Spinal cord (tissue), 10 donors: Measurements from ENCODE around the gene CLCN2. TPM values are rescaled to one million over a fixed set of nuclear protein-coding genes. Genes with fewer than 3 reads are reported as not detected.

Experiments used
- DNase-seq, 6 donors: peaks; one replicate each; pipeline versions ENCODE4 v3.0.0 to v3.0.0-alpha.2; 2013 to 2015; ENCODE audit warnings: low spot score in 6 of 6, low read depth in 4 of 6
- H3K27ac ChIP-seq: one replicate; pipeline ENCODE4 v1.5.1; 2013; ENCODE audit warnings: low read depth, low read length, control low read depth
- H3K27me3 ChIP-seq: one replicate; pipeline ENCODE4 v1.6.1; 2013; ENCODE audit warnings: low read length; ENCODE audit not compliant: control insufficient read depth, insufficient read depth
- H3K36me3 ChIP-seq: one replicate; pipeline ENCODE4 v1.6.1; 2013; ENCODE audit warnings: low read length; ENCODE audit not compliant: control insufficient read depth, insufficient read depth
- H3K4me1 ChIP-seq: one replicate; pipeline ENCODE4 v1.6.1; 2013; ENCODE audit warnings: low read length; ENCODE audit not compliant: control insufficient read depth, insufficient read depth
- H3K4me3 ChIP-seq: one replicate; pipeline ENCODE4 v1.5.1; 2013; ENCODE audit warnings: low read depth, low read length, control low read depth
- H3K9me3 ChIP-seq: one replicate; pipeline ENCODE4 v1.6.1; 2013; ENCODE audit warnings: low read length; ENCODE audit not compliant: control insufficient read depth, insufficient read depth
- WGBS: methylation state at CpG from one replicate; pipeline ENCODE4 v1.1.5; 2013; ENCODE audit warnings: missing lambda C conversion rate; ENCODE audit not compliant: insufficient coverage; 5-methylcytosine and 5-hydroxymethylcytosine counted together
- polyA plus RNA-seq, 2 donors: library from polyadenylated mRNA; unstranded; fragments of 120-200 nt; gene quantifications; one replicate each; pipeline ENCODE4 v1.2.1, GENCODE V29; 2013; ENCODE audit not compliant: insufficient read length in 2 of 2
- total RNA-seq, 2 donors: library from RNA; depleted of rRNA in 1 of 2; stranded (reverse); fragments of 120-200 nt in 1 of 2; fragments of >200 nt in 1 of 2; gene quantifications; one replicate each; pipeline versions ENCODE4 v1.2.3 to v1.2.4, GENCODE V29; 2013 to 2014
- donor health status: healthy.

The CLCN2 gene
- total and polyA plus RNA-seq, 4 donors, result 13.1 to 41.3 (median 21.1) TPM

GRCh38 chr3:184354121-184354728 lies 7.2 kb downstream of the CLCN2 start:
- Histone ChIP-seq H3K4me1 (peaks cover 28% of the 10 kb centered on the region), H3K27ac (no peak overlapping the region), H3K27me3 (no peaks in the 10 kb centered on the region), H3K4me3 (no peak overlapping the region), H3K36me3 (peaks cover 81% of the 10 kb centered on the region), H3K9me3 (no peaks in the 10 kb centered on the region)
- 75% methylated on average over 13 of the region's 18 CpGs for WGBS
- DNase-seq, result no peak

DNA sequence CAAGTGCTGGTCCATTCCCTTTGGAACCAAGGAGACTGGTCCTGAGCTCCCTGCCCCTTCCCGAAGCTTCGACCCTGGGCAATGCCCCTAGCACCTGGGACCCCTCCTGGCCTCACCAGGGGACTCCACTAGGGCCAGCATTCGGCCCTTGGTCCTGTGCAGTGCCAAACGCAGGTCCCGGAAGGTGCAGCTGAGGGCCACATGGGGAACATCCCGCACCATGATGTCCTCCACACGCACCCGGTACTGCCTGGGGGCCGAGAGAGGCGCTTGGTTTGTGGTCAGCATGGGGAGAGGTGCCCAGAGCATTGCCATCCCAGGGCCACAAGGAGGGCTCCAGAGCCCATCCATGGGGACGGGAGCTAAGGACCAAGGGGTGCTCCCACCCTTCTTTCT lies 7.9 kb downstream of the CLCN2 start:
- no peaks in the 10 kb centered on the region for H3K27me3 ChIP-seq
- H3K36me3 ChIP-seq, result peaks cover 76% of the 10 kb centered on the region
- no peak overlapping the region for H3K27ac ChIP-seq
- 93% methylated on average over 11 of the region's 11 CpGs for WGBS
- H3K4me3 ChIP-seq, result no peak overlapping the region
- no peak for DNase-seq
- peaks cover 23% of the 10 kb centered on the region for H3K4me1 ChIP-seq
- no peaks in the 10 kb centered on the region for H3K9me3 ChIP-seq

- Histone ChIP-seq H3K9me3 (no peaks in the 10 kb centered on the region), H3K27me3 (no peaks in the 10 kb centered on the region), H3K36me3 (peaks cover 71% of the 10 kb centered on the region), H3K4me1 (peaks cover 23% of the 10 kb centered on the region), H3K27ac (no peak overlapping the region), H3K4me3 (no peak overlapping the region)
- 95% methylated on average over 9 of the region's 11 CpGs for WGBS
- DNase-seq, result no peak
These were observed 8.4 kb downstream of the CLCN2 start for GRCh38 chr3:184352897-184353545.

- no peak overlapping the region for H3K4me3 ChIP-seq
- H3K9me3 ChIP-seq, result no peaks in the 10 kb centered on the region
- H3K27me3 ChIP-seq, result no peaks in the 10 kb centered on the region
- WGBS, result 72% methylated on average over 14 of the region's 15 CpGs
- peaks cover 67% of the 10 kb centered on the region for H3K36me3 ChIP-seq
- no peak overlapping the region for H3K27ac ChIP-seq
- peaks cover 26% of the 10 kb centered on the region for H3K4me1 ChIP-seq
- DNase-seq, result no peak
These were observed 9.1 kb downstream of the CLCN2 start for GRCh38 chr3:184352149-184352785.

- DNase-seq, result peak in 1 of 6 donors; percentile 75
- Histone ChIP-seq H3K4me1 (peaks cover 27% of the 10 kb centered on the region), H3K9me3 (no peaks in the 10 kb centered on the region), H3K27me3 (no peaks in the 10 kb centered on the region), H3K4me3 (no peak overlapping the region), H3K27ac (no peak overlapping the region), H3K36me3 (peaks cover 65% of the 10 kb centered on the region)
- 24% methylated on average over 8 of the region's 9 CpGs for whole genome bisulfite sequencing
These were observed 9.8 kb downstream of the CLCN2 start for GRCh38 chr3:184351511-184352148.

DNA sequence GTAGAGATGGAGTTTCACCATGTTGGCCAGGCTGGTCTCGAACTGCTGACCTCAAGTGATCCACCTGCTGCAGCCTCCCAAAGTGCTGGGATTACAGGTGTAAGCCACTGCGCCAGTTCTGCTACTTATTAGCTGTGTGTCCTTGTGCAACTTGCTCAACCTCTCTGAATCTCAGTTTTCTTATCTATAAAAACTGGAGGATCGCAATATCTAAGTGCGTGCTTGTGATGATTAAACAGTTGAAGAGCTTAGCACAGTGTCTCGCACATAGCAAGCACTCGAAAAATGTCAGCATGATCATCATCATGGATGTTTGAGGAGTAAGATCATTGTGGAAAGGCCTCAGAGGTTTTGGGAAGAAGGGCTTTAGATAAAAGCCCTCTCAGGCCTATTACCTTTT lies 10.8 kb downstream of the CLCN2 start:
- H3K4me1 ChIP-seq, result peaks cover 37% of the 10 kb centered on the region
- WGBS, result 100% methylated on average over 5 of the region's 6 CpGs

DNA sequence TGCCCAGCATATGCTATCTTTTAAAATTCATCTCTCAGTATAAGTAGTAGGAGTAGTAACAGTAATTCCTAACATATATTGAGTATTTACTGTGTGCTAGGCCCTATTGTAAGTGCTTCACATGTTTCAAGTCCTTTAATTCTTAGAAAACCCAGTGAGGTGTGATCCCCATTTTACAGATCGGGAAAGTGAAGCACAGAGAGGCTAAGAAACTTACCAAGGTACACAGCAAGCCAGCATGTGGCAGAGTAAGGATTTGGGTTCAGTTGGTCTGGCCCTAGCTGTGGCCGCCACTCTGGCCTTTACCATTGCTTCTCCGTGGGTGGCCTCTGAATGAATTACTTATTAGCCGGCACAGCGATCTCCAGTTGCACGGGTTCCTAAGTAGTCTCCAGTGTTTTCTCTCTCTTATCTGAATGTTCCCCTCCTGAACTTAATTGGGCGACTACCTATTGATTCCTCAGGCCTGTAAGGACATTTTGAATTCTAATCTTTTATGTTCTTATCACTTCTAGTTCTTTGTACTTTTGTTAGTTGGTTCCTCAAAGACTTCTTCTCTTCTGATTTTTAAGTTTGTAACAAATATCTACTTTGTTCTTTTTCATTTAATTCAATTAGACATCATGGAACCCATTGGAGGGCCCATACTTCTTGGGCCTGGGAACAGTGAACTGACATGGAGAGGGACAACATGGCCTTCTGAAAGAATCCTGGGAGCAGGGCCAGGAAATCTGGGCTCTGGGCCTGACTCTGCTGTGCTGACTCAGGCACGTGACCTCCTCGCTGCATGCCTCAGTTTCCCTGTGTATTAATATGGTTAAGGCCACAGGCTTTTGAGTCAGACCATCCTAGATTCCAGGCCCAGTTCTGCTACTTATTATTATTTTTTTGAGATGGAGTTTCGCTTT lies 11.6 kb downstream of the CLCN2 start:
- H3K27me3 ChIP-seq, result no peaks in the 10 kb centered on the region
- H3K9me3 ChIP-seq, result no peaks in the 10 kb centered on the region
- peaks cover 63% of the 10 kb centered on the region for H3K36me3 ChIP-seq
- 55% methylated on average over 8 of the region's 10 CpGs for WGBS
- peaks cover 45% of the 10 kb centered on the region for H3K4me1 ChIP-seq
- no peak for DNase-seq
- H3K4me3 ChIP-seq, result no peak overlapping the region
- no peak overlapping the region for H3K27ac ChIP-seq

More for the DNA sequence above, 10.8 kb downstream of the CLCN2 start:
- Histone ChIP-seq H3K27ac (no peak overlapping the region), H3K4me3 (no peak overlapping the region), H3K36me3 (peaks cover 63% of the 10 kb centered on the region), H3K27me3 (no peaks in the 10 kb centered on the region), H3K9me3 (no peaks in the 10 kb centered on the region)
- DNase-seq, result no peak

DNA sequence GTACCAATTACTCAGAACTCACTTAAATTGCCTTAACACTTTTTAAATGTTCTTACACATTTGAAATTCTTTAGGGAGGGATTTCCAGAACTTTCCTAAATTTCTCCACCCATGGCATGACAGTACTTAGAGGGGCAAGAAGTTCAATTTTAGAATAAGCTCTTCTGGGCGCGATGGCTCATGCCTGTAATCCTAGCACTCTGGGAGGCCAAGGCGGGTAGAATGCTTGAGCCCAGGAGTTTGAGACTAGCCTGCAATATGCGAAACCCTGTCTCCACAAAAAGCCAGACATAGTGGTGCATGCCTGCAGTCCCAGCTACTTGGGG lies 13.4 kb downstream of the CLCN2 start:
- Histone ChIP-seq H3K36me3 (peaks cover 58% of the 10 kb centered on the region), H3K4me1 (peaks cover 52% of the 10 kb centered on the region), H3K27ac (no peak overlapping the region), H3K9me3 (no peaks in the 10 kb centered on the region), H3K27me3 (no peaks in the 10 kb centered on the region), H3K4me3 (no peak overlapping the region)
- DNase-seq, result no peak
- WGBS, result 100% methylated on average over 3 of the region's 4 CpGs
